Esophagus muscularis mucosa (tissue), 3 donors: ENCODE data around the gene KLF6.
"Not testable (repeated sequence)": the region's sequence is repeated elsewhere in the genome, so short reads cannot be mapped to it uniquely, and the experiment has no call there.

ENCODE experiments used
- CTCF ChIP-seq, 3 experiments: fragments of 200-600 bp in 2 of 3; fragments of 450-650 bp in 1 of 3; sonication (generic) in 2 of 3; IDR thresholded peaks; one replicate each; pipeline ENCODE4 v1.5.1; 2017 to 2019; ENCODE audit warnings: antibody characterized with exemption in 3 of 3, mild to moderate bottlenecking in 2 of 3, moderate library complexity in 1 of 3
- EP300 ChIP-seq: sonication (generic); formaldehyde crosslinking; IDR thresholded peaks from one replicate; pipeline ENCODE4 v1.6.1; 2017; ENCODE audit warnings: antibody characterized with exemption

GRCh38 chr10:3732183-3732582 lies 52.8 kb downstream of the KLF6 start:
- TF ChIP-seq EP300; CTCF (IDR thresholded peaks at IDR 0.05): not testable (repeated sequence)
